ENCODE data around the gene MRC1. TPM values are rescaled to one million over a fixed set of nuclear protein-coding genes. Genes with fewer than 3 reads are reported as not detected.
A peak's percentile ranks its signal among the peaks of the same experiment; 100 is the strongest.

The MRC1 gene
- total RNA-seq = 156 and 249 TPM in 2 replicates

DNA sequence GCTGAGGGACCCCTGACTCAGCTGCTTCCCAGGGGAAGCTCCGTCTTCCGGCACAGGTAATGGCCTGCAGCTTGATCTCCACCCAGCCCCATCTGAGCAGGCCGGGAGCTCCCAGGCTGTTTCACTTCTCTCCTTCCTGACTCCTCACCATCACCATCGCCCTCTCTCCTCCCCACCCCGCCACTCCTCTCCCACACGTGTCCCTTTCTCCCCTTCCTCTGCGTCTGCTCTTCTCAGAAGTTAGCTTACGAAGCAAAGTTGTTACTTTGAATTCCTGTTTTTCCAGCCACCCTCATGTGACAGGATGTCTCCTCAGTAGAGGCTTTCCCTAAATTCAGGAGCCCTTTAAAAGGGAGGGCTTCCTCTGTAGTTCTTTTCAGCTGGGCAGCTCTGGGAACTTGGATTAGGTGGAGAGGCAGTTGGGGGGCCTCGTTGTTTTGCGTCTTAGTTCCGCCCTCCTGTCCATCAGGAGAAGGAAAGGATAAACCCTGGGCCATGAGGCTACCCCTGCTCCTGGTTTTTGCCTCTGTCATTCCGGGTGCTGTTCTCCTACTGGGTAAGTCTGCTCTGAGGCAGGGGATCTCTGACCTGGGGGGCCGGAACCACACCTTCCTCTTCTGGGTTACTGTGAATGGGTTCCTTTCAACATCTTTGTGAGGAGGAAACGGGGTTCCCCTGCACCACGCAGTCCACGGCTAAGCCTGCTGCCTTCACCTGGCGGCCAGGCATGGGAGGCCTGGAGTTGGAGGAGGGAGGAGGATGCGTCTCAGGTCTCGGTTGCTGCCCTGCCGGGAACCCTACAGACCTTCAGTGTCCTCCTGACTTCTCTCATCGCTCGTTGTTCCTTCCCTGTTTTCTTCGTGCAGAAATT lies at the start of gene MRC1:
Gene MRC1 (plus strand): TSS at position 378 of the 871 bp plus-strand sequence. CDS start 118 bp downstream, at position 496.
- no peak for DNase-seq

DNA sequence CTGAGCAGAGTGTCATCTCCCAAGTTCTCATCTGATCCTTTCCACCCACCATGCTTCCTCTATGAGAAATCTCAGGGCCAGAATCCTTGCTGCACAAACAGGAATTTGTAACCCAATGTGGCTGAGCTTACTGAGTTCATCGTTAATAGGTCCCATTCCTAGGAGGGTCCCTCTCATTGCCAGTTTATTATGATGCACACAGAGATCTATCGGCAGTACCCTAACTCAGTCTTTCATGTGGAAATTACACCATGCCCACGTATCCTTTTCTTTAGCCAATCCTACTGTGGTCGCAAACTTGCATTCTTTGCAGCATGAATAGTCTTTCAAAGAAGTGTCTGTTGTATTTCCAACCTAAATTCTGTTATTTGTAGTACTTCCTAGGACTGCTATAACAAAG lies 45.0 kb upstream of the MRC1 start:
- DNase-seq = no peak

DNA sequence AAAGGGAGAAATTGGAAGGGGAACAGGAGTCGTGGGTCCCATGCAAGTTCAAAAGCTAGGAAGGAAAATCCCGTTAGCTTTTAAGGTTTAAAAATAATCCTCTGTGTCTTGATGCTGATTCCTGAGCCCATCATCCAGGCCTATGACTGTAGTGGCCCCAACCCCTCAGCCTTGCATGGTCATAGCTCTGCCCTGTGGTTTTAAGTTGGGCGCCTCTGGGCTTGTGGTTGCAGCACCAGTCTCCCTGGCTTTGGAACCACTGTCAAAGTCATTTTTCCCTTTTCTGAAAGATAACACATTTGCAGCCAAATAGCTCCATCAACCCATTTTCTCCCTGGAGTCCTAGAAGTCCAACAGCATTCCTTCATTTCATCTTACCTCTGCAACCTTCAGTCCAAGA lies 43.5 kb upstream of the MRC1 start:
- DNase-seq = no peak

DNA sequence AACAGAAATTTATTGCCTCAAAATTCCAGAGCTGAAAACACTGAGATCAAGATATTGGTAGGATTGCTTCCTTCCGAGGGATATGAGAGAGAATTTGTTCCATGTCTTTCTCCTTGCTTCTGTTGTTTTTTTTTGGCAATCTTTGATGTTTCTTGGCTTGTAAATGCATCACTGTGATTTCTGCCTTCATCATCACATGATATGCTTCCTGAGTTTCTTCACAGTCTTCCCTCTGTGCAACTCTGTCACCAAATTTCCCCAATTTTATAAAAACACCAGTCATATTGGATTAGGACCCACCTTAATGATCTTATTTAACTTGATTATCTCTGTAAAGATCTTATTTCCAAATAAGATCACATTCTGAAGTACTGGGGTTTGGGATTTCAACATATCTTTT lies 42.4 kb upstream of the MRC1 start:
- peak; percentile 38 for DNase-seq

DNA sequence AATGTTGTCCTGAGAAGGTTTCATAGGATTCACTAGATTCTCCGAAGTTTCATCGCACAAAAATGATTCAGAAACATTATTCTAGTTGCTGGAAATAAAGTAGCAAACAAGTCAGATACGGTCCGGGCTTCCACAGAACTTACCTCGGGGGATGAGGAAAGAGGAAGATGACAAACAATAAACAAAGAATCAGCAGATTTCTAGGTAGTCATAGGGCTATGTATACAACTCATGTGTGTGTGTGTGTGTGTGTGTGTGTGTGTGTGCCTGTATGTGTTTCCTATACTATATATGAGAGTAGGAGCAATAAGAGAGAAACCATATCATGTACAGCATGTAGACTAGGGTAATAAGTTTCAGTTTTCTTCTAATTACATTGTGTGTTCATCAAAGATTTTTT lies 40.7 kb upstream of the MRC1 start:
- DNase-seq = peak; percentile 48

DNA sequence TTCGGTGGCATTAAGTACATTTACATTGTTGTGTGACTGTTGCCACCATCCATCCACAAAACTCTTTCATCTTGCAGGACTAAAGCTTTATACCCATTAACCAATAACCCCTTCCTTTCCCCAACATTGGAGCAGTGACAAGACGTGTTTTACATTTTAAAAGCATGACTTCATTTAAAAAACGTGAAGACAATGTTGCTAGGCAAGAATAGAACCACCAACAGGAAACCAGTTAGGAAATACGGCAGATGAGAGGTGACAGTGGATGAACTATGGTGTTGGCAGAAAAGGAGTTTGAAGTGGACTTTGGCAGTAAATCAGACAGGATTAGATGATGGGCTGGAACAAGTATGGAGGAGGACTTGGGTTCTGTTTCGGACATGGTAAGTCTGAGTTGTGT lies 40.2 kb upstream of the MRC1 start:
- DNase-seq = peak; percentile 87

DNA sequence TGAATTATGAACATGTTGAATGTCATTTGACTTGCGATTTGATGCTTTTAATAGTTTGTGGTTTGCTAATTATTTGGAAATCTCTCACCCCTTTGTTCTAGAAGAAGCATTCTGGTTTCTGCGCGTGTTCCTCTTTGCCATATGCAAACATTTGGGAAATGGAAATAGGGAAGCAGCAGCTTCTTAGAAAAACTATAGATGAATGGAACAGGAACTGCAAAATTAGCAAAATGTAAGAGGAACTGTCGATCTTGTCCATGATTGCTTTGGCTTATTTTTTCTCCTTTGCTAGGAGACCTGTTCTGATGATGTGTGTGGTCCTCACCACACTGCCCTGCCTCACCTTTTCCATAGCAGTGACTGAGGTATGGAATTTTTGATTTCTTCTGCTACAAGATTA lies 38.1 kb upstream of the MRC1 start:
- no peak for DNase-seq

DNA sequence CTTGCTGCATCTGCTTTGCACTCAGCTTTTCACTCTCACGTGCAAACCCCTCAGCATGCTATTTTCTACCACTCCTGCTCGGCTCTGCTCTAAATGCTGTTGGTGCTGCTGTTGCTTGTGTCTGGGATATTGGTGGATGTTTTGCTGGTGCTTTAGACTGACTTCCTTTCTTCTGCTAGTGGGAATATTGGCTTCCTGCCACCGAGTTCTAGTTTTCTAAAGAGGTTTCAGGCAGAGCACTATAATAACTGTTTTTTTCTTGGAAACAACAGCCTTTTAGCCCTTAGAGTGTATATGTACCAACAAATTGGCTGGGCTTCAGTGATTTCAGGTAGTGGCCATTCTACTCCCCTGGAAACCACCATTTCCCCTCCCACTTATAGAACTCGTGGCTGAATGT lies 29.4 kb upstream of the MRC1 start:
- peak; percentile 61 for DNase-seq

DNA sequence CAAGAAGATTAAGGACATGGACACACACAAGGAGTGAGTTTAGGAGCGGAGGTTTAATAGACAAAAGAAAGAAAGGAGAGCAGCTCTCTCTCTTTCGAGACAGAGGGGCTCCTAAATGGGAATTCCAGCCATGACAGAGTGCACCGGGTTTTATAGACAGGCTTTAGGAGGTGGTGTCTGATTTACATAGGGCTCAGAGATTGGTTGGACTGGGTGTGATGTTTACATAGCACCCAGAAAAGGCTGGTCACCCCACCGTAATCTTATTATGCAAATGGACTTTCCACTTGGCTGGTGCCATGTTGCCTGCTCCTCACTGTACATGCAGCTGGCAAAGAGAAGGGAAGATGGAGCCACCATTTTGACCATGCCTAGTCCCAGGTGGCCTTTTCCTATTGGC lies 28.4 kb upstream of the MRC1 start:
- no peak for DNase-seq

DNA sequence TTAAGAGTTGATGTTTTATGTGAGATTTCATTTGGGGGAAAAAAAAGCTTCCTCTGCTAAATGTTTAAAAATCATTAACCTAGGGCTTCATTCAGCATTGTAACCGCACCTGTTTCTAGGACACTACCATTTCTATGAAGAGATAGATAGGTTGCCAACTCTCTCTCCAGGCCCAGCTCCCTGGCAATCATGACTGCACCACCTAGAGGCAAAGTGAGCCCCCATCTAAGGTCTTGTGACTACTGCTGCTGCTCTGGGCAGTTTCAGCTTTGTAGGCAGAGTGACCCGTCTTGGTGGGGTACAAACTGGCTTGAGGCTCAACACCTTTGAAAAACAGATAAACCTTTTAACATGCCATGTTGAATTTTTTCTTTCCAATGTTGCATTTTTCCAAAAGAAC lies 27.3 kb upstream of the MRC1 start:
- DNase-seq = no peak

DNA sequence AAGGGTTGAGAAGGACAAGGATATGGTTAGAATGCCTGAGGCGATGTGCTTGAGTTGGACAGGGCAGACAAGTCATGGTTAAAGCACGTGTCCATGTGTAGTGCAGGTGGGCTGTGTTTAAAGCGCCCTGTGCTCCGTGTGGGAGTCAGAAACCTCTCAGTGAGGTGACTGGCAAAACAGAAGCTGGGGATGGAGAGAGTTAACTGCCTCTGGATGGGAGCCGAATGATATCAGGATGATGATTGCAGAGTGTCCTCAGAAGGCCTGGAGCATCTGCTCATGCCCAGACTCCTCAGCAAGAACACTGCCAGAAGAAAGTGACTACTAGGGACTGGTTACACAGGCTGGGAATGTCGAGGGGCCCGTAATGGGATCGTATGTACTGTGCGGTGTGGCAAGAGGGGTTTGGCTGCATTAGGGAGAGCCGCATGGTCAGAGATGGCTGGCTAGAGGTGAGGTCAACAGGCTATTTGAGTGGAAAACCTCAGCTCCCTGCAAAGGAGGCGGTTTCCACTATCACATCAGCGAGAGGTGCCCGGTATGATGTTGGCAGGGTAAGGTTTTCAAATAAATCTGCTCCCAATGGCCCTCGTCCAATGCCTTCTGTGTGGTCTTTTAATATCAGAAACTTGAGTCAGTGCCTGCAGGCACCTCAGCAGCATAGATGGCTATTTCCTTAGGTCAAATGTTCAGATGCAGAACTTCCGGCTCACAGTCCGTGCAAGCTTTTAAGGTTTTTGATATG lies 26.1 kb upstream of the MRC1 start:
- DNase-seq = peak; percentile 97

DNA sequence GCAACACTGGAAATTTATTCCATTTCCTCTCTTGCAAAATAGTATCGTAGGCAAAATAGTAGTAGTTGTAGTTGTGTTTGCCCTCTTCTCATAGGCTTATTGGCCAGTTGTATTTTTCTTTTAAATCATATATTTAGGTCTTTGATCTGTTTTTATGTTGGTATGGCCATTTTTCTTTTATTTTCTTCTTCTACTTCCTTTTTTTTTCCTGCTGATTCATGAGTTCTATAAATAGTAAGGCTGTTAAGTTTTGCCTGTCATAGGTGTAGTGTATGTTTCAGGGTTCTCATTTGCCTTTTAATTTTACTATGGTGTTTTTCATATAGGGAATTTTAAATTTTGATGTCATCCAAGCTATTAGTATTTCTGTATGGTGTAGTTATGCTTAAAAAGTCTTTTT lies 25.4 kb upstream of the MRC1 start:
- DNase-seq = no peak

DNA sequence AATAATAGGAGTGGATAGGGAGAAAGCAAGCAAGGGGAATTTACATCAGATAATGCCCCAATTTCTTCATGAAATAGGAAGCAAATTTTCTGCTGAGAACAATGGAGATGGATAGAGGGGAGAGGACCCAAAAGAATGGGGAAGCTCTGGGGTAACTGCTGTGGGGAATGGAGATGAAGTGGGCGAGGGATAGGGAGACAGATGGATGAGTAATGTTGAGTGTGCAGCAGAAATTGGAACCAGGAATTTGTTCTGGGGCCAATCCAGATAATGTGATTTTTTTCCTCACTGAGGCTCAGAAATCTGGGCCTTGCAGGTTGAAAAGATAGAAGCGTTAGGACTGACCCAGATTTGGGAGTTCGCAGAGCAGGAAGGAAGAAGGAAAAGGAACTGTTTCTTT lies 24.5 kb upstream of the MRC1 start:
- DNase-seq = peak; percentile 11

DNA sequence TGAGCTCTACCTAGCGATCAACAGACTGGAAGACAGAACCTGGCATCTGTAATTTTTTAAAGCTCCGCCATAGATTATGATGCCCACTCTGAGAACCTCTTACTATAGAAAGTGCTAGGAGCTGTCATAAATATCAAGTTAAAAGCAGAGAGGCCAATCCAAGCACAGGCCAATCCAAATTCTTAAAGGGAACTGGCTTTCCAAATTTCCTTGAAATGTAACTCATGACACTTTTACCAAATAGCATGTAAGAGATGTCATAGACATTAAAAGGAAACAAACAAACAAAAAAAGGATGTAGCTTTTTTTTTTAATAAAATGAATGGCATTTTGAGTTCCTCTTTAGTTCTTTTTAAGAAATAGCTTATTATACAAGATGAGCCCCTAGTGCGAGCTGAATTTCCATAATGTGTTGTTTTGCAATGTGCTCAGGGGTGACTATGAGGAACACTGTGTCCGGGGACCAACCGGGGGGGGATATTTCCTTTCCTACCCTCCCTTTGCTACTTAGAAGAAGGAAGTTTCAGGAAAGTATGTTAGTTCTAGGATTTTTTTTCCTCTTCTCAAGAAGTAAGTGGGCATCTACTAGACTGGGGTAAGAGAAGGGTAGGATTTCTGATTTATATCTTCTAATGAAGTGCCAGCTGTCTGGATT lies 23.7 kb upstream of the MRC1 start:
- DNase-seq = no peak

DNA sequence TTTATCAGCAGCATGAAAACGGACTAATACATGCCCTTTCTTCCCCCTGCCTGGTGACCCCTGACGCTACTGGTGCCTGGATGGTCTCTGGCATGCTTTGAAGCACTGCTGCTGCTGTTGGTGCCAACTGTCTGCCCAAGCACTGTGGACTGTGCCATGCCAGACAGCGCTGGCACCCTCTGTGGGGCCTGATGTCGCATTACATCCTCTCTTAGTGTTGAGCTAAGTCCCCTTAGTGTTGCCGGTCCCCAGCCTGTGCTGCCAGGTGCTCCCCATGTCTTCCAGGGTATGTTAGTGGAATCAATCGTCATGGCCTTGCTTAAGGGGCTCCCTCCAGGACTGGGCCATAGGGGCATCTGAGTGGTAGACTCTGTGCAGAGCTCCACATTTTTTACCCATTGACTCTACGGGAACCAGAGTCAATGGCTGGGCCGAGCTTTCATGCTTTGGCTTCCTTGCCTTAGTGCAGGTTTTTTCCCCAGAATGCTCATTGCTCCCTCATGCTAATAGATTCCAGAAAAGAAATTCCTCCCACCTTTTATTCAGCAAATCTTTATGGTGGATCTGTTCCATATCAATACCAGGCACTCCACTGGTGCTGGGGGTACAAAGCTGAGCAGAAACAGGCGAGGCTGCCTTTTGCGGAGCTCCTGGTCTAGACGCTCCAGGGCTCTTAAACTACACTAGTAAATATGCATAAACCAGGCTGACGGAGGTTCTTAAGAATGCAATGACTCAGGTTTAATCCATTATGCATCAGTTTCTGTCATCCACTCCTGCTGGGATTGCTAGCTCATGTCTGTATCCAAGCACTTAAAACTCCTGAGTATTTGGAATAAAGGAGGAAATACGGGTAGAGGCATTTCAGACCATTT lies 21.8 kb upstream of the MRC1 start:
- DNase-seq = peak; percentile 75

DNA sequence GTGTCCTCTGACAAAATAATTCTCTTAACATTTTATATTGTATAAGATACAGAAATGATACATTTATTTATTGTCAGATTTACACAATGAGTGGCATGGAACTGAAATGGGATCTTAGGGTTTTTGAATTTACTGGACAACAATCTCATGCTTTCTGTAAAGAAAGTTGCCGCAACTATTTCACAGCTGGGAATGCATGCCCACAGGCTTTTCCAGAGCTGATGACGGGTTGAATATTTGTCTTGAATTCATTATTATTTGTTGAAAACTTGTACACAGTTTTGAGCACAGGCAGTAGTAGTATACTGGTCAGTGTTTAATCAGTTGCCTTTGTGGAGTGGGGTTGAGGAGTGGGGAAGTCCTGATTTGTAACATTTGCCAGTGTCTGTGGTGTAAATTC lies 20.5 kb upstream of the MRC1 start:
- no peak for DNase-seq

DNA sequence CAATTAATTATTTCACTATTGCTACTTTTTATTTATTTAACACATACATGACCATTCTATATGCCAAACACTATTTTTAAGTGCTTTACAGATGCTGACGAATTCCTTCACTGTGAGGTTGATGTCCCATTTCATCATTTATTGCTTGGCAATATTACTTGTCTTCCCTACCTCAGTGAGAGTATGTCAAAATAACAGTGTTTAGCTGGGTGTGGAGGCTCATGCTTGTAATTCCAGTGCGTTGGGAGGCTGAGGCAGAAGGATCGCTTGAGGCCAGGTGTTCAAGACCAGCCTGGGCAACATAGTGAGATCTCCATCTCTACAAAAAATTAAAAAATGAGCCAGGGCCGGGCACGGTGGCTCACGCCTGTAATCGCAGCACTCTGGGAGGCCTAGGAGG lies 19.8 kb upstream of the MRC1 start:
- DNase-seq = no peak

DNA sequence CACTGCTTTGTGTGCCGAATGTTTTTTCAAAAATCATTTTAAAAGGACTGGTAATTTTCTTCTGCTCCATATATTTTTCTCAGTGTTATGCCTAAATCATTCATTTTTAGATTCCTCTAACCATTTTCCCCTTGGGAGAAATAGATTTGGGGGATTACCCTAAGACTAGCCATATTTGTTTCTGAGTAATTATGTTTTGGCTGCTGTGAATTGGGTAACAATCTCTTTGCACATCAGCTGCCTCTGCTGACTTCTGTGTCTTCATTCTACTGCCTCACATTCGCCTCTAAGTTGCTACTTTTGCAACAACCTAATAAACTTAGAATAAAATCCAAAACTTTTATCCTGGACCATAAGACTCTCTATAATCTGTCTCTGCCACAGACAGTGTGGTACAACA lies 18.5 kb upstream of the MRC1 start:
- DNase-seq = no peak

DNA sequence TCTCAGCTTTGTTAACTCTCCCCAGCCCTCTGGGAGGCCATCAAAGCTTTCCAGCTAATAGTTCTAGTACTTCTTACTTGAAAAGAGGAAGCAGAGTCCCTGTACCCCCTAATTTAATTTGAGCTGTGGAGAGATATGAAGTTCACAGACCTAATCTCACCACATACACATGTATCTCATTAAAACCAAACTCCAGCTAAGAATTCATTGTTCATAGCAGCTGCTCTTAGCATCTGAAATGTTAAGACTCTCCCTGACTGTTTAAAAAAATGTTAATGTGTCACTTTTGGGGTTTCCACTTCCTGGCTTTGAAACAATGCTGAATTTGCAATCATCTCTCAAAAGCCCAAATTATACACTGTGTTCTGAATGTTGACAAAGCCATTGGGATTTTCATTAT lies 16.2 kb upstream of the MRC1 start:
- DNase-seq = no peak

DNA sequence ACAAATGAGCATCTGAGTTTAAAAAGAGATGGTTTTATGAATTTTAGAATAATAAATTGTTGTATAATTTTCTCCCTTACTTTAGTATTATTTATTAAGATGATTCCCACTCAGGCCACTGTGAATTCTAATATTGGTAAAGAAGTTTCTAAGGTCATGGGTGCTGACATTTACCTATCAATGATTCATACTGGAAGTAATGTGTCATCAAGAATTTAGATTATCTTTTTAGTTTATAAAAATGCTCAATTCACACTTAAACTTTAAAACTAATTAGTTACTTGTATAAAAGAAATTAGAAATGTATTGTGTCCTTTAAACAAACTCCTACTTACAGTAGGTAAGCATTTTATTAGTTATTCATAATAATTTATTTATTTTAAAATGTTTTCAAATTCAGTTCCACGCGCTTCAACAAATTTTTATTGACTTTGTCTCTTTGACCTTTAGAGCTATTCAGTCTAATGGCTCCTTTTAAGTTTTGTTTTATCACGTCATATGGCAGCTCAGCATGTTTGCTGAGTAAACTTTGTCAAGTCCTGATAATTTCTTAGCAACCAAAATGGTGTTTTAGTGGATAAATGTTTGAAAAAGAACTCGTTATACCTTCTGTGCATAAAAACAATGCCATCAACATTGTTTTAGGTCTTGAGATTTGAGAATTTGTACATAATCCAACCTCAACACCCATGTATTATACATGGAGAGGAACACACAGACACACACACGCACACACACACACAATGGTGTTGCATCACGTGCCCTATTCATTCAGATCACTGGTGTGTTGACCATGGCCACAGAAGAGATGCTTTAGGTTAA lies 15.1 kb upstream of the MRC1 start:
- DNase-seq = no peak

DNA sequence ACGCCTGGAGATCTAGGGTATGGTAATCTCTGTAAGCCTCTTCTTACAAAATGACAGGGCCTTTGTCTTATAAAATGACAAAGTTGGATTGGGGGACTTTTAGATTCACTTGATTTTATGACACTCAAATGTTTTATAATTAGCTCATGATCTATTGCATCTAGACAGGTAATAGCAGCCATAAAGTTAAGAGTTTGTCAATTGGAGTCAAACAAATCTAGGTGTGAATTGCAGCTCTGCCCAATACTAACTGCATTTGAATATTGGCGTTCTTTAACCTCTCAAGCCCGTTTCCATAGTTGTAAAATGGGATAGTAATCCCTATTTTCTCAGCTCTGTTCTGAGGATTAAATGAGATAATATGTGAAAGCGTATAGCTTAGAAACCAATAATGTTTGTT lies 14.1 kb upstream of the MRC1 start:
- no peak for DNase-seq

Data from dermis blood vessel endothelial cell (primary cell).